Stomach (tissue), 4 donors: ENCODE measurements around the gene MAN2A1.

Experiments
- EP300 ChIP-seq: sonication (generic); formaldehyde crosslinking; IDR thresholded peaks from one replicate; pipeline ENCODE4 v1.6.1; 2017; ENCODE audit warnings: antibody characterized with exemption
- POLR2A ChIP-seq, 4 donors: fragments of 450-650 bp; IDR thresholded peaks; one replicate each; pipeline ENCODE4 v1.6.1; 2016; ENCODE audit warnings: antibody characterized with exemption in 4 of 4, control low read depth in 2 of 4, mild to moderate bottlenecking in 1 of 4, moderate library complexity in 1 of 4
- TF ChIP-seq, protein P1 (sequence below), 7 experiments: fragments of 450-650 bp in 4 of 7; fragments of 200-600 bp in 3 of 7; sonication (generic) in 3 of 7; IDR thresholded peaks; one replicate each; pipeline ENCODE4 v1.5.1; 2016 to 2019; ENCODE audit warnings: antibody characterized with exemption in 7 of 7, control low read depth in 2 of 7, mild to moderate bottlenecking in 1 of 7

DNA sequence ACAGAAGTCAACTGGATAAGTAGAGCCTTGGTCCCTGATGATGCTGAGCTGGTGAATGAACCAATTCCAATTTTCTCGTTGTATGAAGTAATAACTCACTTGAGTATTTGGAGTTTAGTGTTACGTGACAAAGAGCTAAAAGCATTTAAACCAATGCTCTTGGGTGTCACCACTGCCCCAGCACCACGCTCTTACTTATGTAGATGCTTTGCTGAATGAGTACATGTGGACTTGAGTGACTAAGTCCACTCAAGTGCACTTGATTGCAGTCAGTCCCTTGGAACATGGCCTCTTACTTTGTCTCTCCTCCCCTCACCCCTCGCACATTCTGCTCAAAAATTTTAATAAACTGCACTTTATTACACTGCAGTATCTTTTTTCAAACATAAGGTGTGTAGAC lies 184.0 kb downstream of the MAN2A1 start:
- TF ChIP-seq, protein P1, sequence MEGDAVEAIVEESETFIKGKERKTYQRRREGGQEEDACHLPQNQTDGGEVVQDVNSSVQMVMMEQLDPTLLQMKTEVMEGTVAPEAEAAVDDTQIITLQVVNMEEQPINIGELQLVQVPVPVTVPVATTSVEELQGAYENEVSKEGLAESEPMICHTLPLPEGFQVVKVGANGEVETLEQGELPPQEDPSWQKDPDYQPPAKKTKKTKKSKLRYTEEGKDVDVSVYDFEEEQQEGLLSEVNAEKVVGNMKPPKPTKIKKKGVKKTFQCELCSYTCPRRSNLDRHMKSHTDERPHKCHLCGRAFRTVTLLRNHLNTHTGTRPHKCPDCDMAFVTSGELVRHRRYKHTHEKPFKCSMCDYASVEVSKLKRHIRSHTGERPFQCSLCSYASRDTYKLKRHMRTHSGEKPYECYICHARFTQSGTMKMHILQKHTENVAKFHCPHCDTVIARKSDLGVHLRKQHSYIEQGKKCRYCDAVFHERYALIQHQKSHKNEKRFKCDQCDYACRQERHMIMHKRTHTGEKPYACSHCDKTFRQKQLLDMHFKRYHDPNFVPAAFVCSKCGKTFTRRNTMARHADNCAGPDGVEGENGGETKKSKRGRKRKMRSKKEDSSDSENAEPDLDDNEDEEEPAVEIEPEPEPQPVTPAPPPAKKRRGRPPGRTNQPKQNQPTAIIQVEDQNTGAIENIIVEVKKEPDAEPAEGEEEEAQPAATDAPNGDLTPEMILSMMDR (IDR thresholded peaks at IDR 0.05): no peak
- TF ChIP-seq POLR2A (IDR thresholded peaks at IDR 0.05) (no peak), EP300 (no peak)
